HG03139 (cell line): ENCODE results near the gene TMTC1.
A peak's percentile ranks its signal among the peaks of the same experiment; 100 is the strongest.

ENCODE experiments used
- ATAC-seq: cut with Tn5 transposase; IDR thresholded peaks from one replicate; pipeline ENCODE4 v1.9.1; 2021; ENCODE audit not compliant: unreplicated experiment

Gene TMTC1

GRCh38 chr12:29781188-29781587, 2.6 kb downstream of the TMTC1 start:
- ATAC-seq, result no peak

- no peak for ATAC-seq
These were observed 3.7 kb downstream of the TMTC1 start for GRCh38 chr12:29780084-29780483.

- ATAC-seq, result no peak
These were observed 5.2 kb downstream of the TMTC1 start for GRCh38 chr12:29778531-29778930.

- no peak for ATAC-seq
These were observed 10.7 kb downstream of the TMTC1 start for GRCh38 chr12:29773076-29773475.

- ATAC-seq, result no peak
These were observed 12.0 kb downstream of the TMTC1 start for GRCh38 chr12:29771786-29772185.

GRCh38 chr12:29771165-29771564, 12.6 kb downstream of the TMTC1 start:
- no peak for ATAC-seq

GRCh38 chr12:29769162-29769858, 14.4 kb downstream of the TMTC1 start:
- ATAC-seq, result no peak

- no peak for ATAC-seq
These were observed 15.4 kb downstream of the TMTC1 start for GRCh38 chr12:29768372-29768771.

- ATAC-seq, result no peak
These were observed 20.4 kb downstream of the TMTC1 start for GRCh38 chr12:29763301-29763683.

GRCh38 chr12:29762637-29763300, 21.0 kb downstream of the TMTC1 start:
- no peak for ATAC-seq

GRCh38 chr12:29759950-29760349, 23.8 kb downstream of the TMTC1 start:
- no peak for ATAC-seq

GRCh38 chr12:29756741-29757390, 26.9 kb downstream of the TMTC1 start:
- no peak for ATAC-seq

GRCh38 chr12:29754235-29755189, 29.2 kb downstream of the TMTC1 start:
- ATAC-seq, result no peak

- ATAC-seq, result no peak
These were observed 31.6 kb downstream of the TMTC1 start for GRCh38 chr12:29752121-29752520.

GRCh38 chr12:29751676-29752075, 32.1 kb downstream of the TMTC1 start:
- no peak for ATAC-seq

GRCh38 chr12:29750928-29751220, 32.9 kb downstream of the TMTC1 start:
- no peak for ATAC-seq

- peak; percentile 57 for ATAC-seq
These were observed 33.4 kb downstream of the TMTC1 start for GRCh38 chr12:29750131-29750927.

GRCh38 chr12:29744365-29744764, 39.4 kb downstream of the TMTC1 start:
- no peak for ATAC-seq

- no peak for ATAC-seq
These were observed 39.9 kb downstream of the TMTC1 start for GRCh38 chr12:29743801-29744200.

GRCh38 chr12:29743077-29743476, 40.7 kb downstream of the TMTC1 start:
- no peak for ATAC-seq

- no peak for ATAC-seq
These were observed 41.1 kb downstream of the TMTC1 start for GRCh38 chr12:29742646-29743045.
